ENCODE data around the gene ARPC1B. TPM values are rescaled to one million over a fixed set of nuclear protein-coding genes. Genes with fewer than 3 reads are reported as not detected.
"Not testable (repeated sequence)": the region's sequence is repeated elsewhere in the genome, so short reads cannot be mapped to it uniquely, and the experiment has no call there.

The ARPC1B gene
- total and polyA plus RNA-seq, 3 experiments from 2014 or later, result 238 to 821 (median 258) TPM

DNA sequence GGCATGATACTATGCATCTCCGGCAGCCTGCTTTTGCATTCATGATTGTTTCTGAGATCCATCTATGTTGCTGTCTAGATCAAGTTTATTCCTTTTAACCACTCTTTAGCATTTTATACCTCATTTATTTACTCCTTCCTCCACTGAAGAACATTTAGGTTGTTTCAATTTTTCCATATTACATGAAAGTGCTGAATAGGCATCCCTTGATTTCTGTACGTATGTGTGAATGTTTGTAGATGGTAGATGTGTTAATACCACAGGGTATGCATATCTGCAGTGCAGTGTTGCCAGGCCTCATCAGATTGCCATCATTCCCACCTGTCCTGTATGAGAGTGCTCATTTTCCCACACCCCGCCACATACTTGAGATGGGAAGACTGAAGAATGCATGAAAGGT lies 34.9 kb upstream of the ARPC1B start:
- Mint-ChIP-seq H3K27ac (peak overlapping the region in 2 of 8 donors; percentile 33 to 76), H3K36me3 (peaks cover 9 to 76% (median 24%) of the 10 kb centered on the region in 3 donors), H3K4me3 (no peak overlapping the region), H3K4me1 (peaks cover 3 to 11% (median 8%) of the 10 kb centered on the region in 3 donors), H3K9me3 (peaks cover 0 to 2% (median 0%) of the 10 kb centered on the region in 5 donors), H3K27me3 (no peaks in the 10 kb centered on the region)
- Histone ChIP-seq H3K36me3 (ENCODE audit: insufficient read depth, low read length) (peaks cover 45% of the 10 kb centered on the region), H3K27me3 (ENCODE audit: insufficient read depth, low read length, poor library complexity, severe bottlenecking) (no peaks in the 10 kb centered on the region), H3K27ac (ENCODE audit: low read depth, low read length) (no peak overlapping the region), H3K9me3 (ENCODE audit: low read length) (no peaks in the 10 kb centered on the region), H3K4me3 (ENCODE audit: low read length) (no peak overlapping the region), H3K4me1 (ENCODE audit: insufficient read depth, low read length) (no peaks in the 10 kb centered on the region)
- POLR2A ChIA-PET, result no interaction called here
- CTCF ChIA-PET, result interaction anchor here (1.0 kb wide), 1 partner anchor 26 kb away, joined by 3 read pairs; no protein-coding TSS in a partner anchor
- DNase-seq, result no peak

DNA sequence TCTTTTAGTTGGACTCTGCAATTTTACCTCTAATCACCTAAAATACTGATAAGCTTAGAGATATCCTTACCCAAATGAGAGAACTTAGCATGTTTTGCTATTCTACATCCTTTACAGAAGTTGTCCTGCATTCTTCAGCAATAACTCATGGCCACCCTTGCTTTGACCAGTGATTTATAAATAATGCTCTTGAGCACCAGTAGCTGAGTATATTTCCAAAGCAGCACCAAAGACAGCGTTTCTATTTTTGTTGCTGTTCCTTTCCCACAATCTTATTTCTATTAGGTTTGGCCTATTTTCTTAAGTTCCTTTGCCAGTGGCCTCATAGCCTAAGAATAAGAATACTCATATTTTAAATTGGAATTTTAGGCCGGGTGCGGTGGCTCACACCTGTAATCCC lies 33.9 kb upstream of the ARPC1B start:
- Mint-ChIP-seq H3K36me3 (peaks cover 9 to 76% (median 25%) of the 10 kb centered on the region in 3 donors), H3K9me3 (peaks cover 0 to 2% (median 0%) of the 10 kb centered on the region in 5 donors), H3K27me3 (no peaks in the 10 kb centered on the region), H3K4me1 (peaks cover 0 to 8% (median 4%) of the 10 kb centered on the region in 3 donors), H3K4me3 (no peak overlapping the region), H3K27ac (peak overlapping the region in 1 of 8 donors; percentile 29)
- CTCF ChIA-PET, result interaction anchor here (0.9 kb wide), 1 partner anchor 36 kb away, joined by 3 read pairs; no protein-coding TSS in a partner anchor
- Histone ChIP-seq H3K27me3 (ENCODE audit: insufficient read depth, low read length, poor library complexity, severe bottlenecking) (no peaks in the 10 kb centered on the region), H3K27ac (ENCODE audit: low read depth, low read length) (no peak overlapping the region), H3K4me3 (ENCODE audit: low read length) (no peak overlapping the region), H3K36me3 (ENCODE audit: insufficient read depth, low read length) (peaks cover 47% of the 10 kb centered on the region), H3K4me1 (ENCODE audit: insufficient read depth, low read length) (no peaks in the 10 kb centered on the region), H3K9me3 (ENCODE audit: low read length) (no peaks in the 10 kb centered on the region)
- POLR2A ChIA-PET, result no interaction called here
- no peak for DNase-seq

DNA sequence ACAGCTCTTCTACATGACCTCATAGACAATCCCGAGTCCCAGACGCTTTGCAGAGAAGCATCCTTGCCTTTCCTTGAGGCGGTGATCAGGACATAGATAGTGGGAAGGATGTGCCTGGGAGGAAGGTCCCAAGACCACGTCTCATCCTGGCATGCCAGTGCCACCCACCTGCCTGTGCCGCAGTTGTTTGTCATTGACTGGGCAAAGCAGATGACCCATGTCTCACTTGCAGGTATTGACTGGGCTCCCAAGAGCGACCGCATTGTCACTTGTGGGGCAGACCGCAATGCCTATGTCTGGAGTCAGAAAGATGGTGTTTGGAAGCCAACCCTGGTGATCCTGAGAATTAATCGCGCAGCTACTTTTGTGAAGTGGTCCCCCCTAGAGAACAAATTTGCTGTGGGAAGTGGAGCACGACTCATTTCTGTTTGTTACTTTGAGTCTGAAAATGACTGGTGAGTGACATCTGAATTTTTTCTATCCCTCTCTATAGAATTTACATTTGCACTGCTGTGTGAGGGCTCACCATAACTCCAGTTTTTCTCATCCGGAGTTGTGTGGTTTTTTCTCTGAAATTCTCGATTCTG lies 30.4 kb upstream of the ARPC1B start:
- H3K27me3 ChIP-seq (ENCODE audit: insufficient read depth, low read length, poor library complexity, severe bottlenecking), result no peaks in the 10 kb centered on the region
- no peak for DNase-seq
- H3K4me3 Mint-ChIP-seq, result no peak overlapping the region
- no peaks in the 10 kb centered on the region for H3K27me3 Mint-ChIP-seq
- no peaks in the 10 kb centered on the region for H3K4me1 ChIP-seq (ENCODE audit: insufficient read depth, low read length)
- no peaks in the 10 kb centered on the region for H3K9me3 ChIP-seq (ENCODE audit: low read length)
- ChIA-PET CTCF (no interaction called here), POLR2A (no interaction called here)
- peaks cover 51% of the 10 kb centered on the region for H3K36me3 ChIP-seq (ENCODE audit: insufficient read depth, low read length)
- H3K9me3 Mint-ChIP-seq, result peaks cover 0 to 2% (median 0%) of the 10 kb centered on the region in 5 donors
- peak overlapping the region in 1 of 8 donors; percentile 56 for H3K27ac Mint-ChIP-seq
- peaks cover 0 to 8% (median 4%) of the 10 kb centered on the region in 3 donors for H3K4me1 Mint-ChIP-seq
- peaks cover 9 to 79% (median 23%) of the 10 kb centered on the region in 3 donors for H3K36me3 Mint-ChIP-seq
- no peak overlapping the region for H3K4me3 ChIP-seq (ENCODE audit: low read length)
- no peak overlapping the region for H3K27ac ChIP-seq (ENCODE audit: low read depth, low read length)

GRCh38 chr7:99350641-99351040 lies 23.9 kb upstream of the ARPC1B start:
- not testable (repeated sequence) for H3K27me3 ChIP-seq (ENCODE audit: insufficient read depth, low read length, poor library complexity, severe bottlenecking); H3K9me3 Mint-ChIP-seq; DNase-seq; H3K9me3 ChIP-seq (ENCODE audit: low read length); H3K4me1 ChIP-seq (ENCODE audit: insufficient read depth, low read length); H3K4me3 Mint-ChIP-seq; H3K27ac ChIP-seq (ENCODE audit: low read depth, low read length); H3K27me3 Mint-ChIP-seq; H3K4me3 ChIP-seq (ENCODE audit: low read length); H3K4me1 Mint-ChIP-seq
- Mint-ChIP-seq H3K36me3 (peaks cover 0 to 71% (median 3%) of the 10 kb centered on the region in 3 donors), H3K27ac (peak overlapping the region in 3 of 8 donors; percentile 17 to 80 (median 65))
- ChIA-PET POLR2A (interaction anchor here (0.9 to 1.1 kb wide), 2 partner anchors 9 to 58 kb away, joined by 4 to 5 read pairs; partner anchors contain the start of genes BUD31 and PDAP1), CTCF (interaction anchor here (1.0 kb wide), 1 partner anchor 9 kb away, joined by 3 read pairs; no protein-coding TSS in a partner anchor)
- peaks cover 45% of the 10 kb centered on the region for H3K36me3 ChIP-seq (ENCODE audit: insufficient read depth, low read length)

DNA sequence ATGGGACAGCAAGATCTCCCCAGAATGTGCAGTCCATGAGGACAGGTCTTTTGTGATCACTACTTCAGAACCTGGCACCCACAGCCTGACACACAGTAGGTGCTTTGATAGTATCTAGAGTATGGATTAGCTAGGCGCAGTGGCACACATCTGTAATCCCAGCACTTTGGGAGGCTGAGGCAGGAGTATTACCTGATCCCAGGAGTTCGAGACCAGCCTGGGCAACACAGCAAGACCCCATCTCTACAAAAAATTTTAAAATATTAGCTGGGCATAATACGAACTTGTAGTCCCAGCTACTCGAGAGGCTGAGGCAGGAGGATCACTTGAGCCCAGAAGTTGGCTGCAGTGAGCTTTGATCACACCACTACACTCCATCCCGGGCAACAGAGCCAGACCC lies 22.3 kb upstream of the ARPC1B start:
- Histone ChIP-seq H3K4me3 (ENCODE audit: low read length) (no peak overlapping the region), H3K4me1 (ENCODE audit: insufficient read depth, low read length) (no peaks in the 10 kb centered on the region), H3K27ac (ENCODE audit: low read depth, low read length) (no peak overlapping the region), H3K36me3 (ENCODE audit: insufficient read depth, low read length) (peaks cover 44% of the 10 kb centered on the region), H3K9me3 (ENCODE audit: low read length) (no peaks in the 10 kb centered on the region), H3K27me3 (ENCODE audit: insufficient read depth, low read length, poor library complexity, severe bottlenecking) (no peaks in the 10 kb centered on the region)
- no peaks in the 10 kb centered on the region for H3K9me3 Mint-ChIP-seq
- CTCF ChIA-PET, result interaction anchor here (0.5 to 1.2 kb wide), 3 partner anchors 8 to 64 kb away, joined by 3 to 4 read pairs (median 4); no protein-coding TSS in a partner anchor
- no peak overlapping the region for H3K4me3 Mint-ChIP-seq
- no peak for DNase-seq
- POLR2A ChIA-PET, result interaction anchor here (0.6 to 0.7 kb wide), 2 partner anchors 8 to 47 kb away, joined by 5 read pairs; no protein-coding TSS in a partner anchor
- H3K27me3 Mint-ChIP-seq, result no peaks in the 10 kb centered on the region
- H3K36me3 Mint-ChIP-seq, result peaks cover 0 to 71% (median 4%) of the 10 kb centered on the region in 3 donors
- H3K27ac Mint-ChIP-seq, result peak overlapping the region in 2 of 8 donors; percentile 33 to 42
- H3K4me1 Mint-ChIP-seq, result peaks cover 0 to 2% (median 0%) of the 10 kb centered on the region in 3 donors

DNA sequence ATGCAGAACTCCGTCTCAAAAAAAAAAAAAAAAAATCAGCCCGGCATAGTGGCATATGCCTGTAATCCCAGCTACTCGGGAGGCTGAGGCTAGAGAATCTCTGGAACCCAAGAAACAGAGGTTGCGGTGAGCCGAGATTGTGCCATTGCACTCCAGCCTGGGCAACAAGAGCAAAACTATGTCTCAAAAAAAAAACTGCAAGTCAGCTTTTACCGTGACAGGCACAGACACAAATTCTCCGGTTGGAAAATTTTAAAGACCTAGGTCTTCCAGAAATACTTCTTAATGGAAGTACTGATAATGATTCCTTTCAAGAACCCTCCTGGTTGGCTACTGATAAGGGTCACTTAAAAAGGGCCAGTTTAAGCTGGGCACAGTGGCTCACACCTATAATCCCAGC lies 19.4 kb upstream of the ARPC1B start:
- no peak overlapping the region for H3K4me3 ChIP-seq (ENCODE audit: low read length)
- H3K9me3 Mint-ChIP-seq, result no peaks in the 10 kb centered on the region
- H3K4me1 Mint-ChIP-seq, result peaks cover 0 to 2% (median 0%) of the 10 kb centered on the region in 3 donors
- POLR2A ChIA-PET, result no interaction called here
- CTCF ChIA-PET, result no interaction called here
- H3K27me3 ChIP-seq (ENCODE audit: insufficient read depth, low read length, poor library complexity, severe bottlenecking), result no peaks in the 10 kb centered on the region
- H3K27ac Mint-ChIP-seq, result no peak overlapping the region
- peaks cover 0 to 71% (median 9%) of the 10 kb centered on the region in 3 donors for H3K36me3 Mint-ChIP-seq
- H3K27ac ChIP-seq (ENCODE audit: low read depth, low read length), result no peak overlapping the region
- no peaks in the 10 kb centered on the region for H3K27me3 Mint-ChIP-seq
- no peak for DNase-seq
- no peaks in the 10 kb centered on the region for H3K4me1 ChIP-seq (ENCODE audit: insufficient read depth, low read length)
- no peak overlapping the region for H3K4me3 Mint-ChIP-seq
- peaks cover 50% of the 10 kb centered on the region for H3K36me3 ChIP-seq (ENCODE audit: insufficient read depth, low read length)
- no peaks in the 10 kb centered on the region for H3K9me3 ChIP-seq (ENCODE audit: low read length)

- H3K27ac Mint-ChIP-seq, result peak overlapping the region in 6 of 8 donors; percentile 3 to 66 (median 48)
- Histone ChIP-seq H3K9me3 (ENCODE audit: low read length) (no peaks in the 10 kb centered on the region), H3K4me3 (ENCODE audit: low read length) (no peak overlapping the region), H3K36me3 (ENCODE audit: insufficient read depth, low read length) (peaks cover 48% of the 10 kb centered on the region), H3K27ac (ENCODE audit: low read depth, low read length) (no peak overlapping the region), H3K4me1 (ENCODE audit: insufficient read depth, low read length) (no peaks in the 10 kb centered on the region), H3K27me3 (ENCODE audit: insufficient read depth, low read length, poor library complexity, severe bottlenecking) (no peaks in the 10 kb centered on the region)
- H3K27me3 Mint-ChIP-seq, result no peaks in the 10 kb centered on the region
- POLR2A ChIA-PET, result interaction anchor here (0.6 kb wide), 1 partner anchor 29 kb away, joined by 4 read pairs; no protein-coding TSS in a partner anchor
- DNase-seq, result no peak
- H3K4me1 Mint-ChIP-seq, result no peaks in the 10 kb centered on the region
- CTCF ChIA-PET, result interaction anchor here (0.7 kb wide), 1 partner anchor 10 kb away, joined by 3 read pairs; no protein-coding TSS in a partner anchor
- H3K9me3 Mint-ChIP-seq, result no peaks in the 10 kb centered on the region
- H3K36me3 Mint-ChIP-seq, result peaks cover 0 to 69% (median 10%) of the 10 kb centered on the region in 3 donors
- H3K4me3 Mint-ChIP-seq, result no peak overlapping the region
Measured at GRCh38 chr7:99357701-99358490, 16.6 kb upstream of the ARPC1B start.

GRCh38 chr7:99358521-99358920 lies 16.0 kb upstream of the ARPC1B start:
- DNase-seq; H3K4me3 Mint-ChIP-seq; H3K27me3 Mint-ChIP-seq; H3K27me3 ChIP-seq (ENCODE audit: insufficient read depth, low read length, poor library complexity, severe bottlenecking); H3K9me3 ChIP-seq (ENCODE audit: low read length); H3K9me3 Mint-ChIP-seq; H3K27ac ChIP-seq (ENCODE audit: low read depth, low read length); H3K4me3 ChIP-seq (ENCODE audit: low read length); H3K4me1 ChIP-seq (ENCODE audit: insufficient read depth, low read length); H3K4me1 Mint-ChIP-seq; POLR2A ChIA-PET: not testable (repeated sequence)
- H3K36me3 ChIP-seq (ENCODE audit: insufficient read depth, low read length), result peaks cover 54% of the 10 kb centered on the region
- H3K27ac Mint-ChIP-seq, result peak overlapping the region in 1 of 8 donors; percentile 43
- CTCF ChIA-PET, result interaction anchor here (0.7 kb wide), 1 partner anchor 10 kb away, joined by 3 read pairs; no protein-coding TSS in a partner anchor
- peaks cover 0 to 71% (median 10%) of the 10 kb centered on the region in 3 donors for H3K36me3 Mint-ChIP-seq

All from CD8-positive, alpha-beta memory T cell (primary cell).